ENCODE results near the gene ATE1.

The ATE1 gene

DNA sequence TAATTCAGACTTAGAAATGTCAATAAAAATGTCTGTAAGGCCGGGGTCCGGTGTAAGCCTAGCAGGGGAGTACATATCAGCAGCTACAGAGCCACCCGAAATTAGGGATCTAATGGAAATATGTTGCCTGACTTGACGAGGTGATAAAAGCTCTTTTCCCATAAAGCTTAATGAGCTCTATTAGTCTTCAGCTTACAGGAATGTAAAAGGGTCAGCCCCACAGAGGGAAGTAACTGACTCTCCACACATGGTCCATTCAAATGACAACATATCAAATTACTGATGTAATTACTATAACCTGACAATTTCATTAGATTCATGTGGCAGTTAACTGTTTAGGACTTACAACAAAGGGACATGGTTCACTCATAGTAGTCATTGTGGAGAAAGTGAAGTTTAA is 62.3 kb downstream of the ATE1 start:
- DNase-seq, result no peak

DNA sequence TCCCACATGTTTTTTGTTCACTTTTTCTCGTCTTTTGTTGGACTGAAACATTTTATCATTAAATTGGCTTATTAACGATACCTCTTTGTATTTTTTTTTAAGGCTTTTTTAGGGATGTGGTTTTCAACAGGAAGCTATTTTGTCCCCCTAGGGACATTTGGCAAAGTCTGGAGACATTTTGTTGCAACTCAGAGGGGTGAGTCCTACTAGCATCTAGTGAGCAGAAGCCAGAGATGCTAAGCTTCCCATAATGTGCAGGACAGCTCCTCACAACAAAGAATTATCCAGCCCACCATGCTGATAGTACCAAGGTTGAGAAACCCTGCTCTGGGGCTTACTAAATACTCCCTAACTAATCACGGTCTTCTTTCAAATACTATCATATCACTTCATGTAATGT is 63.2 kb downstream of the ATE1 start:
- no peak for DNase-seq

DNA sequence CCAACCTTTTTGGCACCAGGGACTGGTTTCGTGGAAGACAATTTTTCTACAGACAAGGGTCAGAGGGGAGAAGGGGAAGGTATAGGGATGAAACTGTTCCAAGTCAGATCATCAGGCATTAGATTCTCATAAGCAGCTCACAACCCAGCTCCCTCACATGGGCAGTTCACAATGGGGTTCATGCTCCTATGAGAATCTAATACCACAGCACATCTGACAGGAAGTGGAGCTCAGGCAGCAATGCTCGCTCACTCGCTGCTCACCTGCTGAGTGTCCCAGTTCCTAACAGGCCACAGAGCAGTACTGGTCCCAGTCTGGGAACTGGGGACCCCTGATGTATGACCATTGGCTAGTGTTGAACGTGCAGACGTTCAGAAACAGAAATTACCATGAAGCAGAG is 63.7 kb downstream of the ATE1 start:
- DNase-seq, result no peak

DNA sequence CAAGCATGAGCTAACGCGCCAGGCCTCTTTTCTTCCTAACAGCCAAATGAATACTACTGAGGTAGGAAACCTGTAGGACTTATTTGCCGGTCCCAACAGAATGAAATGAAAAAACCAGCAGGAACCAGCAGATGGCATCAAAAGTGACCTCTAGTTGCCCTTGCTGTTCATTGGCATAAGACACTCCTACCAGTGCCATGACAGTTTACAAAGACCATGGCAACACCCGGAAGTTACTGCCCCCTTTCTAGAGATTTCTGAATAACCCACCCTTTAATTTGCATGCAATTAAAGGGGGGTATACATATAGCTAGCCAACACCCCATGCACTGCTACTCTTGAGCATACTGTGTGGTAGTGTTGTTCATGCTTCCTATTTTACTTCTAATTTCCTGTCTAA is 65.2 kb downstream of the ATE1 start:
- DNase-seq, result no peak

DNA sequence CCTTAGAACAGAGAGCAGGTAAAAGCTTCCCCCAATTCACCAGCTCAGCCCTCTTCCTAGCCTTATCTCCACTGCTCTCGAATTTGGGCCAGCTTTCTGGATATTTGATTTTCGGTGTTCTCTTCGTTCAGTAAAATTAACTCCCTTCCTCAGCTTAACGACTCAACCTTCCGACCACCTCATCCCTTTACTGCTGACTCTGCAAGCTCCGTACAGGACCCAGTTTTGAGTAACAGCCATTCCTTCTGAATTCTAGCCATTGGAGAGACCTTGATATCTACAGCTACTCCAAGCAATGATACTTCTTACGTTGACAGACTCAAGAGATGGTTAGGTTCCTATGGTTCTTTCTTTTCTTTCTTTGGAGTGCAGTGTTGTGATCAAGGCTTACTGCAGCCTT is 65.8 kb downstream of the ATE1 start:
- no peak for DNase-seq

DNA sequence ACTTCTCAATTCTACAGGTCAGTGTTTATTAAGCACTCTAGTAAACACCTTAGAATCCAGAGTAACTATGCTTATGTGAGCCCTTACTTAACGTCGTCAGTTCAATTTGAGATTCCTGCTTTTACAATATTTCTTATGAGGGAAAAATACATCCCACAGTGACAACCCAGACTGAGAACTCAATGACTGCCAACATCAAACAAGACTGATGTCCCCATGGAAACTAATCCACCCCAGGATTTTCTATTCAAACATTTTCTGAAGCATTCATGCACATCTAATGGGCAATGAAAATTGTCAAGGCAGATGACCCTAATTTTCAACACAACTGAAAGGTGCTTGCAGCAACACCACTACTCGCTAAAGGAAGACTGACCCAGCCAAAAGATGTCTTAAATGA is 67.0 kb downstream of the ATE1 start:
- DNase-seq, result no peak

DNA sequence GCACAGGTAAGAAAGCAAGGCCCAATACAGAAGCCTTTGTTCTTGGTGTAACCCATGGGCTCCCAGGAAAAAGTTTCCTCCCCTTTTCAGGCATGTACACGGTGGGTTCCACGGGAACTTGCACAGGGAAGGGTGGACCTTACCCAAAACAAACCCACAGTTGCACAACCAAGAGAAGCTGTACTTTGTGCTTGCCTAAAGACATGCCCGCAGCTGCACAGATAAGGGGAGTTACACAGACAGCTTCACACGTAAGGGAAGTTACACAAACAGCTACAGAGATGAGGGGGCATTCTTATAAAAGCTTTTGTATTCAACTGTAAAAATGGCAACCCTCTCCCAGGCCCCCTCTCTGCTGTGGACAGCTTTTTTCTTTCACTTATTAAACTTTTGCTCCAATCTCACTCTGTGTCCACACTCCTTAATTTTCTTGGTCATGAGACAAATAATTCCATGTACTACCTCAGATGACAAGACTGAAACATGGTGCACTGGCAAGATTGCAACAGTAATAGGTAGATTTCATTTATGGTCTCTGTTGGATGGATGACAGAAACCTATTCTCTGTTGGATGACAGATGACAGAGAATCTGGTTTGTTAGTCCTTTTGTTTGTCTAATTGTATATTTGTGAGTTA is 72.9 kb downstream of the ATE1 start:
- DNase-seq, result no peak

DNA sequence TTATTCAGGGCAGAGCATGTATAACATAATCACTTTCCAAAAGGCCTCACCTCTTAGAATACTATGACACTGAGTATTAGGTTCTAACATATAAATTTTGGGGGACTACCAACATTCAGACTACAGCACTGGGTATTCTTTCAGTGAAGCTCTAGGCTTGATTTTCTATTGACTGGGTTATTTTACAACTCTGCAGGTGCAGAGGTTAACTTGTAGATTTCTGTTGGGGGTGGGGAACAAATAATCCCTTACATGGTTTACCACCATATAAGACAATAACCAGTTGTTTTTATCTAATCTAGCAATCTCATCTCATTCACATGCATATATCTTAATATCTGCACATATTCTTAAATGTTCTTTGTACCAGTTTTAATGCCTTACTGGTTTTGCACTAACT is 73.9 kb downstream of the ATE1 start:
- no peak for DNase-seq

DNA sequence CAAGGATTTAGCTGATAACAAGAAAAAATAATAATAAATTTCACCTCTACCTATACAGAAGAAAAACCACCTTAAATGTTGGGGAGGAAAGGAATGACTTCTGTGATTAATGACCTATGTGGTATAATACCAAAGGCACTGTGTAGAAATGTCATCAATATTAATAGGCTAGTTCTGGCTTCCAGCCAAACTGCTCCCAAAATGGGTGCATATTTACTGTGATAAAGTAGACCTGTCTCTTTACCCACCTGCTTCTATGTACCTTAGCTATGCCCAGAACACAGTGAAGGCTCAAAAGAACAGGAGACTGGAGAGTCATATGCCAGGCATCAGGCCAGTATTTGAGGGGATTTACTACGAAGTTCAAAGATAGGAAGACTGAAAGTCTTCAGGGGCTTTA is 76.0 kb downstream of the ATE1 start:
- no peak for DNase-seq

DNA sequence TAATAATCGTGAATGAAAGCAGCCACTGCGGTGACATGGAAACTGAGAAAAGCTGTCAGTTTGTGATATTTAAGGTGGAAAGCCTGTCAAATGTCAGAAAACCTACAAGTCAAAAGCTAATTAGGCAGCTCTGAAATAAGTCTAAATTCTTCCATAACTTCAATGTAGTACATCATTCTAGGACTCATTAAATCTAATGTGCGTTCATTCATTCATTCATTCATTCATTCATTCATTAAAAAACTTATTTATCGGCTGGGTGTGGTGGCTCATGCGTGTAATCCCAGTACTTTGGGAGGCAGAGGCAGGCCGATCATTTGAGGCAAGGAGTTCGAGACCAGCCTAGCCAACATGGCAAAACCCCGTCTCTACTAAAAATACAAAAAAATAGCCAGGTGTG is 79.7 kb downstream of the ATE1 start:
- DNase-seq, result no peak

DNA sequence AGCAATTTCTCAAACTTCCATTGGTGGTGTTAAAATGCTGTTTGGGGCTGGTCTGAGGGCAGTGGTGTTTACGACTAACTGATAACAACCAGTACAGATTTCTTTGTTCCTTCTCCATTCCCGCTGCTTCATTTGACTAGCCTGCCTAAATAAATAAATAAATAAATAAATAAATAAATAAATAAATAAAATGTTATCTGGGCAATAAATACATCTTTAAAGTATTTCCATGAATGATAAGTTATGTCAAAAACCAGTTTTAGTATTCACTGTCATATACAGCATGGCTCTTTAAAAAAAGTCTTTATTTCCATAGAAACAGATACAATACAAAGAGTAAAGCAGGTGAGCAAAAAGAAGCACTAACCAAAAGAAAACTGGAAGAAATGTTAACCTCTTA is 81.3 kb downstream of the ATE1 start:
- DNase-seq, result no peak

DNA sequence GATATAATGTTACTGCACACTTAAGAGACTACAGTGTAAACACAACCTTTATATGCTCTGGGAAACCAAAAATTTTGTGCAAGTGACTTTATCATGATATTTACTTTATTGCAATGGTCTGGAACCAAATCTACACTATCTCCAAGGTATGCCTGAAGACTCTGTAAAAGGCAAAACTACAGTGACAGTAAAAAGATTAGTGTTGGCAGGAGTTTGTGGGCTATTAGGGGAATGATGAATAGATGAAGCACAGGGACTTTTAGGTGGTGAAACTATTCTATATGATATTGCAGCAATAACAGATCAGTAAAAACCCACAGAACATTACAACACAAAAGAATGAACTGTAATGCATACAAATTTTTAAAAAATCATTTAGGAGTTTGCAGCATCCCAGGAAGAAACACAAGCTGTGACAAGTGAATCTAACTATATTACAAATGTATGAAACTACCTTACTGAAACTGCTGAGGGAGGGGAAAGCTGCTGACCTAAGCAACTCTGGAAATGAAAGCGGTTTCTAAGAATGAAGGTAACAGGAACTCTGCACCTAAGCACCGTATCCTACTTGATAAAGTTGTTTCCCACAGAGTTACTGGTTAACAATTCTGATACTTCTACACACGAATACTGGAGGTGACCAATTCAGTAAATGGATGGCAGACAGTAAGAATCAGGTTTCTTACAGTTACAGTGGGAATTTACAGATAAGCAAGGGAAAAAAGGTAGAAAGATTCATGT is 82.6 kb downstream of the ATE1 start:
- no peak for DNase-seq

DNA sequence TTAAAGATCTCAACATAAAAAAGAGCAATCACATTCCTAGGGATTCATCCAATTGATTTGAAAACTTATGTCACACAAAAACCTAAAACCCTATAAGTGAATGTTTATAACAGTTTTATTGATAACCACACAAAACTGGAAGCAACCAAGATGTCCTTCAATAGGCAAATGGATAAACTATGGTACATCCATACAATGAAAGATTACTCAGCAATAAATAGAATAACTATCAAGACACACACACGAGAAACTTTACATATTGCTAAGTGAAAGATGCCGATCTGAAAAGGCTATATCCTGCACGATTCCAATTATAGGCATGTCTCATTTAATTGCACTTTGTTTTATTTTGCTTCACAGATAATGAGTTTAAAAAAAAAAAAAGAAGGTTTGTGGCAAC is 83.3 kb downstream of the ATE1 start:
- no peak for DNase-seq

DNA sequence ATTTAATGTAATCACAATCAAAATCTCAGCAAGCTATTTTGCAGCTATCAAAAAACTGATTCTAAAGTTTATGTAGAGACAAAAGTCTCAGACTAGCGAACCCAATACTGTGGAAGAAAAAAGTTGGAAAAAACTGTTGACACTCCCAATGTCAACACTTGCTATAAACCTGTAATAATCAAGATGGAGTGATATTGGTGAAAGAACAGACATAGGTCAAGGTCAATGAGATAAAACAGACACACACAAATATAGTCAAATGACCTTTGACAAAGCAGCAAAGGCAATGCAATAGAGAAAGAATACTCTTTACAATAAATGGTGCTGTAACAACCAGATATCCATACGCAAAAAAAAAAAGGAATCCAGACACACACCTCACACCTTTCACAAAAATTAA is 84.5 kb downstream of the ATE1 start:
- no peak for DNase-seq

DNA sequence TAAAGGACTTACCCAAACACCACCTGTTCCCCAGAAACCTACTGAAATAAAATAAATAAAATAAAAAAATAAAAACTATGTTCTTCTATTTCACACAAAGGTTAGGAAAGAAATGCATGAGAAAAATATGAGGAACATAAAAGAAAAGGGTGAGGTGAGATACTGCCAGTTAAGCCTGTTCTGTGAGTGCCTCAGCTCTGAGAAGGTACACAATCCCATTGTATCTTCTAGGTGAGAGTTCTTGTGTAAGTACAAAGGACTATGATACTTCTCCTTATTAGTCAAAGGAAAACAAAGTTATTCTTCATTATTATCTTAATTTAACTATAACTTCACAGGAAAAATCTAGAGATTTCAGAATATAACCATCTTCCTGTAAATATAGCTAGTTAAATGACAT is 86.0 kb downstream of the ATE1 start:
- no peak for DNase-seq

DNA sequence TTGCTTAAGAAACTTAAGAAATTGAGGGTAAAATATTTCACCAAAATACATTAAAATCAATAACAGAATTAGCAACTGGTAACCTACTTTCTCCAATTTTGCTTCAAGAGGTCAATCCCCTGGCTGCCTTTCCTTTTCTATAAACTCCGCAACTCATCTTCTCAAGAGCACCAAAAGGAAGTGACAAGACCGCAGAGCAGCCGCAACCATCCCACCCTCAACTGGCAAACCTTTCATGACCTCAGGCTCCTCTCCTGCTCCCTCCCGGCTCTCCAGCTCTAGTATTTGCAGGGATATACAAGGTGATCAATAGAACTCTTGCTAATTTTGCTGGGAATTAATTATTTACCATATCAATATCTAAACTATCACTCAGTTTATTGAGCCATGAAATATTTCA is 88.9 kb downstream of the ATE1 start:
- no peak for DNase-seq

DNA sequence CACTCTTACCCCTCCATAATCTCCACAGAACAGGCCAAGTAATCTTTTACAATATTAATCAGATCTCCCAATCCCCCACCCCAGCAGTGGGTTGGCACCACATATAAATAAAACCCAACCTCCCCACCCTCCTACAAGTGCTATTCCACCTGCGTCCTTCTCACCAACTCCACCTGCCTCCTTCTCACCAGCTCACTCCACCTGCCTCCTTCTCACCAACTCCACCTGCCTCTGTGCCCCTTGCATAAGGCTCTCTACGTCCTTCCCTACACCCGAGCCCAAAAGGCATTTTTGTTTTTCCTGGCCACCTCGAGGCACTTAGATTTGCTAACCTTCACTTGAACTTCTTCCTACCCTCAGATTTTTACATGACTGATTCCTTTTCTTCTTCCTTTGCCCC is 89.7 kb downstream of the ATE1 start:
- no peak for DNase-seq

DNA sequence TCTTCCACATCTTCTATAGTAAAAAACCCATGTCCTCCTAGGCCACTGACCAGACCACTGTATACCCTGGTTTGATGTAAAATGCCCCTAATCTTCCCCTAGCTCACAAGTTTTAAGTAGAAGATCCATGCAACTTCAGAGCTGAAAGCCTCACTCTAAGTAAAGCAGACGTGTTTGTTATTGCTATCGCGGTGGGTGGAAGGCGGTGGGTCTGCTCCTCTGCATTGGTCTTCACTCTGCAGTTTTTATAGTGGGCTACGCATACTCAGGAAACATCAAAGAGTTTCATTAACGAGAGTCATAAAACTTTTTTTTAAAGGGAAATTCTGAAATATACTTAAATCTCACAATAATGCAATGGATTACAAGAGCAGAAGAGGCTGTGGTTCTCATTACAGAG is 91.7 kb downstream of the ATE1 start:
- DNase-seq, result no peak

DNA sequence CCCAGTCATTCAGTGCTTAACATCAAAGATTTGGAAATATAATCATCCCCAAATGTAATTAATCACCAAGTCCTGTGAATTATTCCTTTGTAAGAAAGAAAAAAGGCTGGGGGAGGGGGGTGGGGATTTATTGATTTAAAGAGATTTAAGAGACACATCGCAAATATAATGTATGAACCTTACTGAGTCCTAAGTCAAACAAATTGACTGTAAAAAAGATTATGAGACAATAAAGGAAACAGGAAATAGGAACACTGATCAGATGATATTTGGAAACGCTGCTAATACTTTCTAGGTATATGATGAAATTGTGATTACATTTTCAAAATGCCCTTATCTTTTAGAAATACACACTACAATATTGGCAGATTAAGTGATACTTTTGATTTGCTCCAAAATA is 92.5 kb downstream of the ATE1 start:
- no peak for DNase-seq

DNA sequence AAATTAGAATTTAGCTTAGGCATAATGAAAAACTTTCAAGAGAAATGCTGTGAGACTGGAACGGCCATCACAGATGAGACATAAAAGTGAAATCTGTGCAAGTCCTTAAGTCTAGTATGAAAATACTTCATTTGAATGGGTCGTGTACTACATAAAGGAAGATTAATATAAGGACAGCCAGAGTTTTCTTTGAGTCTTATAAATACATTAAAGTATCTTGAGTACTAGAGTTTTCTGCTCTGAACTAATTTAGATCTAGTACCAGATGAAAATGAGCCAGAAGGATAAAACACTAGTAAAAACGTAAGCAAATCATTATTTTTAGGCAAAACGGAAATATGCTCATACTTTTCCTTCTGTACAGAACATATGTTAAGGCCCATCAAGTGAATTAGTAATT is 93.1 kb downstream of the ATE1 start:
- DNase-seq, result no peak

DNA sequence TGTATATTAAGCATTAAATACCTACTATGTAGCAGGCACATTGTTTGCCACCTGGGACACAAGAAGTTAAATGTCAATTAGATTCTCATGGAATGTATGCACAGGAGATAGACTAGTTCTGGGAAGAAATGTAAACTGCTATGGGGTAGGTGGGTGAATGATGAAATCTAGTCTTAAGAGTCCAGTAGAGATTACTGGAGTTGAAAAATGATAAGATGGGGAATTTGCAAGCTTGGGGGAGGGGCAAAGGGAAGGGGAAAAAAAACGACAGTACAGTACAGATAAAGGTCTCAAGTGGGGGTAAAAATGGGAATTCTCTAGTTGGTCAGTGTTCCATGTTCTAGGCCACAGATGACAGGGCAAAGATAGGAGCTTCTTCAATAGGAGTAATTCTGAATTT is 94.4 kb downstream of the ATE1 start:
- DNase-seq, result no peak

DNA sequence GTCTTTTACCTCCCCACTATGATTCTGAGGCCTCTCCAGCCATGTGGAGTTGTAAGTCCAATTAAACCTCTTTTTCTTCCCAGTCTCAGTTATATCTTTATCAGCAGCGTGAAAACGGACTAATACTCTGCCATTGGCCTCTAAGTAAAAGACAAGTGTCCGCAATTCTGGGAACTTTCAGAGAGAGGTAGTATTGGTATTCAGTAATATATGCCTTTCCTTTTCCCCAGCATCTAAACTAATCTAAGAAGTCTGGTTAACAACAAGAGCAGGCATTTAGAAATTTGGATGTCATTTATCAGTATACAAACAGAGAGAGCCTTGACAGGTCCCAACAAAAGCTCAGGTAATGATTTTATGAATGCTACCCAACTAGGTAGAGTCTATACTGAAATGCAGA is 95.2 kb downstream of the ATE1 start:
- no peak for DNase-seq

DNA sequence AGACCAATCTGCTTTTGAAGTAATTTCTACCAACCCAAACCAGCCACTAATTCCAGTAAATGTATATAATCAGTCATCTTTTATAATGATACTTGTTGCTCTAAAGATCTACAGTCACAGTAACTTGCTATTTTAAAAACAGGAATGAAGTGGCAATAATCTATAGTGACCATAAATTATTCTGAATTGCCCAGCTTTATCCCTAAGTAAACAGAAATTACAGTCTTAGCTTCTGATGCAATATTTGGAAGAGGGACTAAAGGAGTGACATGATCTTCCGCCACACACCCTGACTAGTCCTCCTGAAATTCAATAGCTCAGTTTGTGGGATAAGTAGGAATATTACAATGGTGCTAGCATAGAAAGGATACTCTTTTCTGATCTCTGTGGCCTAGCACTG is 96.1 kb downstream of the ATE1 start:
- DNase-seq, result no peak

DNA sequence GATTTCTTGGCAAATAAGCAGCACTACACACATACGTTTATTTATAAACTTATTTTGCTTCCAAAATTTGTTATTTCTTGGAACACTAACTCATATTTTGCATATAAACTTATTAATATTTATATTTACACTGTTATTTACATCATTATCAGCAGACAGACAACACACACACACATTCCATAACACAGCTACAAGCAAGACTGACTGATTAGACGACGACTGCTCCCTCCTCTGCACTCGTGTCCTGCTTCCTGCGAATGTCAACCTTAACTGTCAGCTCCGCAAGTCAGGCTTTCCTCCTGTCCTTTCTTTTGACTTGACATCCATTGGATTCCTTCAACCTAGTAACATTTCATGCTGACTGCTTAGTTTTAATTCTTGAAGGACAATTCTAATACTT is 96.6 kb downstream of the ATE1 start:
- DNase-seq, result no peak

DNA sequence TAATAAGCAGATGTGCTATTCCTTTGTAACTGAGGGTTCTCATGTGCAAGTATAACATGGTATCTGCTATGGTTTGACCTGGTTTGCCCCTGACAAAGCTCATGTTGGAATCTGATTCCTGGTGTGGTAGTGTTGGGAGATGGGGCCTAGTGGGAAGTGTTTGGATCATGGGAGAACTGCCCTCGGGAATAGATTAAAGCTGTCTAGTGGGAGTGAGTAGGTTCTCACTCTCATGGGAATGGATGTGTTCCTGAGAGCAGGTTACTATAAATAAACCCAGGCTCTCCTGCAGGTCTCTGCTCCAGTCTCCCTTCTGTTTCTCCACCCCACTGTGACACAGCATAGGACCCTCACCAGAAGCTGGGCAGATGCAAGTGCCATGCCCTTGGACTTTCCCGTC is 97.7 kb downstream of the ATE1 start:
- DNase-seq, result no peak
